COLO668 (cell line): ENCODE measurements around the gene PPP1CA.
A peak's percentile ranks its signal among the peaks of the same experiment; 100 is the strongest.

Source experiments
- DNase-seq: peaks from one replicate; lab custom pipeline; 2025; ENCODE audit not compliant: unreplicated experiment; lab: John Stamatoyannopoulos, UW

The PPP1CA gene

DNA sequence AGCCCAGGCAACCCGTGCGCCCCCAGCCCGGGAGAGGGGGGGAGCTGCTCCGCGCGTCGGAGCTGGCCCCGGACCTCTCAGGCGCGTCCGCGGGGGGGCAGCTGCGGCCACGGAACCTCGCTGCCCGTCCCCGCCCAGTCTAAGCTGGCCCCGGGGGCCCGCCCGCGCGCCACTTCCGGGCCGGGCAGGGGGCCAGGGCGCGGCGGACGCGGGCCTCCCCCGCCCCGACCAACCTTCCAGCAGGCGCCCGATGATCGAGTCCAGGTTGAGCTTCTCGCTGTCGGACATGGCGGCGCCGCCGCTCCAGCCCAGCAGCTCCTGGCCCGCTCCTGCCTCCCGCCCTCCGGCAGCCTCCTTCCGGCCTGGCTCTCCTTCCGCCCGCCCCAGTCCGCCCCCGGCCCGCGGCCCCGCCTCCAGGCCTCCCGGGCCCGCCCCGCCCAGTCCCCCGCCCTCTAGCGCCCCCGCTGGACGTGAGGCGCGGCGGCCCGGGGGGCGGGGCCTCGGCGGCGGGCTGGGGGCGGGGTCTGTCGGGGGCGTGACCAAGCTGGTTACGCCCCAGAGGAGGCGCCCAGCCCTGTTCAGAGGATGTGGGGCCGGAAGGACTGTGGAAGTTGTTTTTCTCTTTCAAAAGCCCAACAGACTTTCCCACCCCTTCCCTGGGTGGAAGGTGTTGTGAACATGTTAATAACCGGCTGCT lies at the start of gene PPP1CA:
Gene PPP1CA (minus strand): TSS at position 364 of the 697 bp plus-strand sequence. CDS start 76 bp downstream, at position 288.
- peak; percentile 93 for DNase-seq

DNA sequence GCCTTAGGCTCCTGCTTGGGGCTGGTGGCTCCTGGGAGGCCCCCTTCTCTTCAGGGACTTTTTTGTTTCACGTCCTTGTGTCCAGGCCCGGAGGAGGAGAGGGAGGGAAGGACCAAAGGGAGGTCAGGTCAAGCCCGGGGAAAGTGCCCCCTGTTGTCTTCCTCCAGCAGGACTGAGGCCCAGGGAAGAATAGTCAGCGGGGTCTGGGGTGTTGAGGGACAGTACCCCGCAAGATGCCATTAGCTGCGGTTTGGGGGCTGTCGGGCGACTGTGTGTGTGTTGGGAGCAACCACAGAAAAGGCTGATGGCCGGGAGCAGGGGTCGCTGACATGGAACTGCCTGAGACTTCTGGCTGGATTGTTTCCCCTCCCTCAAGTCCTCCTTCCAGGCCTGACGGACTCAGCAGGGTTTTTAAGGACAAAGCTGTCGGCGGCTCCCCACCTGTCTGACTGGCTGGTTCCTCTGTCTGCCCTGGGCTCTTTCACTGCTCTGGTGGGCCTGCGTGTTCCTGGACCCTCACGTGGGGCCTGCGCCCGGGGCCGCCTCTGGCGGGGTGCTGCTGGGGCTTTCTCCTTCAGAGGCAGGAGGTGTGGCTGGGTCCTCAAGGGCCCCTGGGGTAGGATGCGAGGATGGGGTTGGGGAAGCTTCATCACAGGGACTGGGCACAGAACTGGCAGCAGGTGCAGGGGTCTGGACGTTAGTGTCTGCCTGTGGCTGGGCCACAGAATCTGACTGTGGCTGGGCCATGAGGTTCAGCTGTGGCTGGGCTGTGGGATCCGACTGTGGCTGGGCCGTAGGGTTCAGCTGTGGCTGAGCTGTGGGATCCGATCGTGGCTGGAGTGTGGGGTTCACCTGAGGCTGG lies 49.4 kb upstream of the PPP1CA start:
- no peak for DNase-seq

DNA sequence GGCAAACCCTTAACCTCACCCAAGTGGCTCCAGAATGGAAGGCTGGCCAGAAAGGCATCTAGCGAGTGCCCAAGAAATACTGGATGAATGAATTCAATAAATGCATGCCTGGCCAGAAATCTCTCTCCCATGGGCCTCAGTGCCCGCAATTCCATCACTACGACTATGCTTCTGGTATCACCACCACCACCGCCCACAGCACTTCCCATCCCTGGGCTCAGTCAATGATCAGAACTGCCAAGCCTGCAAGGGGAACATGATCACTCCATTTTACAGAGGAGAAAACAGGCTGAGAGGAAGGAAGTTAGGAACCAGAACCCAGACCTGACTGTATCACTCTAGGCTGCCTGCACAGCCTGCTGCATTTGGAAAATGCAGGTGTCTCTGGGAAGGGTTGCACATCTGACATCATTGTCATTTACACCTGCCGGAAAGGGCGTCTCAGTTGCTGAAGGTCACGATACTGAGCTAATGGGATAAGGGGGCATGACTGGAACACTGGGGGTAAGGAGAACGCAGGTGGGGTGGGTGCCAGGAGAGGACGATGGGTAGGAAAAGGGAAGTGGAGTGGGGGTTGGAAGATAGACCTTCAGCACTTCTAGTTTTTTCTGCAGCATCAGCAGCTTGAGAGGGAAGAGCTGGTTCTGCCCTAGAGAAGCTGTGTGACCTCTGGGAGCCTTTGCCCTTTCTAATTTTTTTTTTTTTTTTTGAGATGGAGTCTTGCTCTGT lies 47.6 kb upstream of the PPP1CA start:
- DNase-seq = peak; percentile 66

DNA sequence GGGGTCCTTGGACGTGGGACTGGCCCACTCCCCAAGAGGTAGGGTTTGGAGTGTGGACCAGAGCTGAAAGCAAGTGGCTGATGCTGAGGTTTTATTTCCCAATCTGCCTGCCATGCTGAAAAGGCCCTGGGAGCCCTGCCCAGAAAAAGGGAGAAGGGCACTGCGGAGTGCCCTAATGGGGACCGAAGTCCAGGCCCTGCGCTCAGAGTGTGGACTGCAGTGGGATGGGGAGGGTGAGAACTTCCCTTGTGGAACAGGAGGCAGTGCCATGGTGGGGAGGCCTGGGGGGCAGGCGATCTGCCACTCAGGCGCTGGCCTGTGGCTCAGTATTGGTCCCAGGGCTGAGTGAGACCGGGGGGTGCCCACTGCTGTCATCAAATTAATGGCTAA lies 46.6 kb upstream of the PPP1CA start:
- DNase-seq = no peak

DNA sequence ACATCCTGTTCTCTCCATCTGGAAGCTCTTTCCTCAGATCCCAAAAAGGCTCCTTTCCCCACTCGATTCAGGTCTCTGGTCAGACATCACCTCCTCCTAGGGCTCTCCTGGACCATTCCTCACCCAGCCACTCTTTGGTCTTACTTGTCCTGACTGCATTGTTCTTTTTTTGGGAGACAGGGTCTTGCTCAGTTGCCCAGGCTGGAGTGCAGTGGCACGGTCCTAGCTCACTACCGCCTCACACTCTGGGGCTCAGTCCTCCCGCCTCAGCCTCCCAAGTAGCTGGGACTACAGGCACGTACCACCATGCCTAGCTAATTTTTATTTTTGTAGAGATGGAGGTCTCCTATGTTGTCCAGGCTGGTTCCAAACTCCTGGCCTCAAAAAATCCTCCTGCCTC lies 43.9 kb upstream of the PPP1CA start:
- no peak for DNase-seq

DNA sequence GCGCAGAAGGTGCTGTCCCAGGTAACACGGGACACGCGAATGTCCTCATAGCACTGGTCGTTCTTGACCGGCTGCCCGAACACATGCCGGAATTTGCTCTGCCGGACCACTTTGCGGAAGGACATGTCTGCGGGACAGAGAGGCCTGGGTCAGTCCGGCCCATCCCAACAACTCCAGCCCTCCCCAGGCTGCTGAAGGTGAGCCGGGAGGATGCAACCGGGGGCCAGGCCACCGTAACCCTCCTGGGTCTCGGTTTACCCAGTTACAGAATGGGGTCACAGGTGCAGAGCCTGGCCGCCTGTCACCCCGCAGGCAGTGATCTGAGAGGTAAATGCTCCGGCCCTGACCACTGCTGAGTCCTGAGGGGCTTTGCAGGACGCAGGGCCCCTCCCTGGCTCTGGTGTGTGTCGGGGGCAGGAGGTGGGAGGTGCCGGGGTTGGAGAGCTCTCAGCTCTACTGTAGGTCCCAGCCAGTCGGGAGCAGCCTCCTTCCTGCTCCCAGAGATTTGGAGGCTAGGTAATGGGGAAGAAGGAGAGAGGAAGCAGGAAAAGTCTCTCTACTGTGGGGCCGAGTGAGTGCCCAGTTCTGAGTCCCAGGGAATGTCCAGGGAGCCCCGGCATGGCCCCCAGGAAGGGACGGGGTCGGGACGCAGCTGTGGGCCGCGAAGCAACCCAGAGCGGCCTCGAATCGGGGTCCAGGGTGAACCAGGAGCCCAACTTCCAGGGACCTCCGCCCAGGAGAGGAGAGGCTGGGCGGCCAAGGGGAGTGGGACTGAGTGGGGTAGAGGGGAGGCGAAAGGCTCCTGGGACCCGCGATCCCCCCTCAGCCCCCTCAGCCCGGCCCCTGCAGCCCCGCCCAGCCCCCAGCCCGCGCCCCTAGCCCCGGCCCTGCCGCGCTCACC lies 41.1 kb upstream of the PPP1CA start:
- no peak for DNase-seq

DNA sequence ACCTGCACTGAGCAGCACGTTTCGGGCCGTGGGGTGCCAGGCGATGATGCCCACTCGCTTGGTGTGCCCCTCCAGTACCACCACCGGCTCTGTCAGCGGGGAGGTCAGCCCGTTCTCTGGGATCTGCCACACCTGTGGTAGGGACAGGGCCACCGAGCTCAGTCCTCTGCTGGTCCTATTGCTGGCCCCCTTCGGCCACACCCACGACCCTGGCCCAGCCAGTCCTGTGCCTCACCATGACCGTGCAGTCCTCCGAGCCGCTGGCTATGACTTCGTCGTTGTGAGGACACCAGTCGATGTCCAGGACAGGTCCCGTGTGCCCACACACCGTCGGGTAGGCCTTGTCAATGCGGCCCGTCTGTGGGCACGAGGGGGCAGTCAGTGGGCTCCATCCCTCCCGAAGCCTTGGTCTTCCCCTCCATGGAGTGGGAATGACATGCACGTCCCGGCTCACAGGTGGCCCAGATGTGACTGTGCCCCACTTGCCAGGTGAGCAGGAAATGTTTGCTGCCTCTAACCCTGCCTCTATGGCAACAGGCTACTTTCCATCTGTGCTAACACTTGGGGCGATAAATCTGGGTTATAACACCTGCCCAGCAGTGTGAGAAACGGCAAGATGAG lies 40.2 kb upstream of the PPP1CA start:
- DNase-seq = peak; percentile 51

DNA sequence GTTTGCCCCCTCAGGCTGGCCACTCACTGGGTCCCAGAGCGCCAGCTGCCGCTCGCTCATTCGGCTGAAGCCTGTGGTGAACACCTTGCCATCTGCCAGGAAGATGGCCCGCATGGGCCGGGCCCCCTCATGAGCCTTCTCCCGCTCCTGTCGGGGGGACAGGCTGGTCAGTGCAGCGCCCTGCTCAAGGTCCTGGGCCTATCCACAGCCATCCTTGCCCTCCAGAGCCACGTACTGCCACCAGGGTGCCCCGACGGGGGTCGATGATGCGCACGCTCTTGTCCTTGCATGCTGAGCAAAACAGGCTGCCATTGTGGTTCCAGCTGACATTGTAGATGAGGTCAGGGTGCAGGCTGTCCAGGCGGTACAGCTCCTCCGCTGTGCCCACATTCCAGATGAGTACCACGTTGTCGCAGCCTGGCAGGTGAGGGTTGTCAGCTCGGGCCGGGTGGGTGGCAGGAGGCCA lies 39.5 kb upstream of the PPP1CA start:
- DNase-seq = no peak

DNA sequence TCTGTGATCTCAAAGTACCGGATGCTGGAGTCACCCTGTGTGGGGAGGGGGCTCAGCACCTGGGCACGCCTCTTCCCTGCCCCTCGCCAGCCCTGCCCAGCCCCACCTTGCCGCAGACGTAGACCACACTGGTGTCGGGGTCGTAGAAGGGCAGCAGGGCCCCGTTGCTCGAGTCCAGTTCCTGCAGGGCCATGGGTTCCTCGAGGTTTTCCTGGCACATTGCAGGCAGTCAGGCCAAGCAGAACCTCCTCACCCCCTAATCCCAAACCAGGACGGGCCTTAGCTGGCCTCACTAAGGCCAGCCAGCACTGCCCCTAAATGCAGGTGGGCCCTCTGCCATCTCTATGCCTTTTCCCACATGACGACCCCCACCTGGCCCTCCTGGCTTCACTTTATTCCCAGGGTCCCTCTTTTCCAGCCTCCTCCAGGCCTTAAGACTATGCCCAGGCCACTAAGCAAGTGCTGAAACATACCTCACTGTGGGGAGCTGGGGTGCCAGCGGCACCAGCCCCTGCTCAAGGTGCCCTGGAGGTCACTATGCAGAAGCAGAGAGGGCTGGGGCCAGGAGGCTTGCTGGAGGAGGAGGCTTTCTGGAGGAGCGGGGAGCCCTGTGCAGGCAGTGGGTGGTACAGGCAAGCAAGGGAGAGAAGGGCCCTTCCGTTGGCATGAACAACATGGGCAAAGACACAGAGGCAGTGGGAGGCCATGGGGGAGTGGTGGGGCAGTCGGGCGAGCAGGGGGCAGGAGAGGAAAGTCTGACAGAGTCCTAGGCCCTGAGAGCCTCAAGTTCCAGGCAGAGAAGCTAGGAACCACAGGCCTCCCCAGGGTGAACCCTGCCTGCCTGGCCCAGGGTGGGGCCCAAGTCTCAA lies 38.8 kb upstream of the PPP1CA start:
- DNase-seq = no peak

DNA sequence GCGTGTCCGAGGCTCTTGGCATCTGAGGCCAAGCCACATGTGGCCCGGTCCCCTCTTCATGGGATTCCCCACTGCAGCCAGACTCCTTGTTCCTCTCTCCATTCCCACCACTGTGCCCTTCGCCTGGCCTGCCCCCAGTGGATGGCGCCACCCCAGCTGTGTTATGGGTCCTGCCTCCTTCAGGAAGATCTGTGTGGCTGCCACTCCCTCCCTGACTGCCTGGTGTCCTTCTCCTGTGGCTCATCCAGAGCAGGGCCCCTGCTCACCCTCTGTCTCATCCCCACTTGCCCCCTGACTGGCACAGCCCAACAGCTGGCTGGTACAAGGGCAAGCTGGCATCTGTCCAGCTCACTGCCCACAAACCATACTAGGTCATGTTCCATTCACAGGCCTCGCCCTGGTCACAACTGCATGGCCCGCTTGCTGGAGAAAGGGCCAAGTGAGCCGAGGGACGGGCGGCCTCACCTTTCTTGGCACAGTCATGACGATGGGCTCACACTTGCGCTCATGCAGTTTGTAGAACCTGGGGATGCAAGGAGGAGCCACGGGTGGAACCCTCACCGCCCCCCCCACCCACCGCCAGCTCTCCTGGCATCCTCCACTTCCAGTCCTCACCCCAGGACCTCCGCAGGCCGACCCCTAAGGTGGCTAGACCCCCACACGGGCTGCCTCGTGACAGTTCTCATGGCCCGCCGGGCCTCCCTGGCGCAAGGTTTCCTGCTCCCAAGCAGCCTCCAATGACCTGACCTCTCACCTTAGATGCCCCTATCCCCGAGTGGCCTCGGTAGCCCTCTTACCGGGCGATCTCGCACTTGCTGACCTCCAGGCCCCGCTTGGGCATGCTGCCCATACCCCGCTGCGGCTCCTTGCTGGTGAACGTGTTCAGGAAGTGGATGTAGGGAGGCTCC lies 37.9 kb upstream of the PPP1CA start:
- DNase-seq = peak; percentile 44

DNA sequence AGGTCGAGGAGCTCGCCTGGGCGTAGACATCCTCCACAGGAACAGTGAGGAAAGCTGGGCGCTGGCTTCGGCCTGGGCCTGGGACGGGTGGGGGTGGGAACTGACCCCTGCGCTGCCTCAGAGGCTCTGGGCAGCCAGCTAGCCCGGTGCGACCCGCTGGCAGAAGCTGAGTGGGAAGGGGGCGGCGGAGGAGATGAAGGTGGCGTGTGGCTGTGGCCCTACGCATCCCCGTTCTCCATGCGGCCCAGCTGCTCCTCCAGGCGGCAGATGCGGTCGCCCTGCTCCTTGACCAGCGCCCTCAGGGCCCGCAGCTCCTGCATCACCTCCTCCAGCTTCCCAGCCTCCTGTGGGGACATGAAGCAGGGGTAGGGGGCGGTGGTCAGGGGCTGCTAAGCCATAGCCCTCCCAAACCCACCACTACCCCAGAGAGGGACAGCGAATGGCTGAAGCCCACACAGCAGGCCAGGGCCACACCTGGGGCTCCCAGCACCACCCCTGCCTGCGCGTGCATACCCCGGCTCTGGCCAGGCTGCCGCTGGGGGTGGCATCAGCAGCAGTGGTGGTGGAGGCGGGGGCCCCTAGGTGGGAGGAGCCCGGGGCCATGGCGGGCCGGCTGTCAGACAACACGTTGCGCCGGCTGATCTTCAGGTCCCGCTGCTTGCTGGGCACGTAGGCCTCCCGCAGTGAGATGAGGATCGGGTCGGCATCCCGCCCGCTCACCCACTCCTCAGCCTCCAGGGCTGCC lies 36.7 kb upstream of the PPP1CA start:
- DNase-seq = no peak

DNA sequence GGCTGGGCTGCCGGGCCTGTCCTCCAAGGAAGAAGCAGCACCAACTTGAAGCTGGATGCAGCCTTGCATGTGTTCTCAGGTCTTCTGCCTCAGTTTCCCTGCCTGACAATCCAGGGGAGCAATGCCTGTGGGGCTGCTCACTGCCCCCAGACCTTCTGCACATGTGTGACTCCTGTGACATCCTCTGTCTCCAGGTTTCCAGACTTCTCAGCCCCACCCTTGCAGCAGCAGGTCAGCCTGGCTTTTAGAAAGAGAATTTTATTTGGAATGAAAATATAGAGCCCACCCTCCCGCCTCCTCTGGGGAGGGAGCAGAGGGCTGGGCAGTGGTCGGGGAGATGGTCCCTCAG lies 36.1 kb upstream of the PPP1CA start:
- no peak for DNase-seq

DNA sequence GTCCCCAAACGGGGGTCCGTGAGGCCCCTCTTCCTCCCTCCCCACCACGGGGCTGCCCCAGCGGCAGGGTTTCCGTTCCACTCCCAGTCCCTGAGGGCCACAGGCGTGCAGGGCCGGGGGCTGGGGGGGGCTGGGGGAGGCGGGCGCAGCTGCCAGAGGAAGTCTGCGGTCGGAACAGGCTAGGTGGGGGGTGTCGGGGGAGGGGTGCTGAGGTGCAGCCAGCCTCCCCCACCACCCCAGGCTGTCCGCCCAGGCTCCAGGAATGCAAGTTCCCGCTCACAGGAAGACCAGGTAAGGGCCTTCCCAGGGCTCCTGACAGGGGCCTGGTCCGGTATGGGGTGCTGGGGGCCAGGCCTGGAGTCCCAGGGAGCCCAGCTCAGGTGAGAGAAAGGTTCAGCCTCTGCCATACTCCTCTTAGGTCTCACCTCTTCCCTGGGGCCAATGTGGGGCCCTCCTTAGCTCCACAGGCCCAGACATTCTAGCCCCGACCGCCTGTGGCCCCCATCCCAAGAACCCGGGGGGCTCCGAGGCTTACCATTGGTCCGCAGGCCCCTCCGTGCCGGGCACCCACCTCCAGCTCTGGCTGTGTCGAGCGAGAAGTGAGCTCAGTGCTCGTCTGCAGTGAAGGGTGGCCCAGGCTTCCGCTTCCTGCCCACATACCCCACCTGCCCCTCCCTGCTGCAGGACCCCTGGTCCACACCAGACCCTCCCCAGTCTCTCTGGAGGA lies 35.6 kb upstream of the PPP1CA start, which contains the start of gene PTPRCAP:
Gene PTPRCAP (minus strand): TSS at position 601 of the 727 bp plus-strand sequence. CDS start 63 bp downstream, at position 538.
- DNase-seq = no peak

DNA sequence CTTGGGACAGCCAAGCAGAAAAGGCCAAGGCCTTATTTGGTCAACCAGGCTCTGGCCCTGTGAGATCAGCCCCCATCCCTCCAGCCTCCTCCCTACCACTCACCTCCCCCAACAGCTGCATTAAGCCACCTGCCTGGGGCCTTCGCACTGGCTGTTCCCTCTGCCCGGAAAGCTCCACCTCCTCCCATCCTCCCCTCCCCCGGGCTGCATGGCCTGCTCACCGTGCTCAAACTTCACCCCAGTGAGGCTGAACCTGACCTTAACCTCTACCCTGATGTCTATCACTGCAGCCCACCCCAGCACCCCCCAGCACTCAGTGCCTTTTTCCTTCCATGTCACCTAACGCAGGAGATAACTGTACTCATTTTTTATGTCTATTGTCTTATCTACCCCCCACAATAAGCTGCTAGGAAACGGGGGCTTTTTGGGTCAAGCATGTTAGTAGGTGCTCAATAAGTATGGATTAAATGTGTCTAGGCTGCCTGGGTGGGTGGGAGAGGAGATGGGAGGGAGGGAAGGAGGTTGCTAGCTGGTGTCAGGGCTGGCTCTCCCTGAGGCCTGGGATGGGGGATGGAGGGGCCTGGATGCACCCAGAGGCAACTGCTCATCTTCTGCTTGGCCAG lies 34.9 kb upstream of the PPP1CA start:
- peak; percentile 37 for DNase-seq

DNA sequence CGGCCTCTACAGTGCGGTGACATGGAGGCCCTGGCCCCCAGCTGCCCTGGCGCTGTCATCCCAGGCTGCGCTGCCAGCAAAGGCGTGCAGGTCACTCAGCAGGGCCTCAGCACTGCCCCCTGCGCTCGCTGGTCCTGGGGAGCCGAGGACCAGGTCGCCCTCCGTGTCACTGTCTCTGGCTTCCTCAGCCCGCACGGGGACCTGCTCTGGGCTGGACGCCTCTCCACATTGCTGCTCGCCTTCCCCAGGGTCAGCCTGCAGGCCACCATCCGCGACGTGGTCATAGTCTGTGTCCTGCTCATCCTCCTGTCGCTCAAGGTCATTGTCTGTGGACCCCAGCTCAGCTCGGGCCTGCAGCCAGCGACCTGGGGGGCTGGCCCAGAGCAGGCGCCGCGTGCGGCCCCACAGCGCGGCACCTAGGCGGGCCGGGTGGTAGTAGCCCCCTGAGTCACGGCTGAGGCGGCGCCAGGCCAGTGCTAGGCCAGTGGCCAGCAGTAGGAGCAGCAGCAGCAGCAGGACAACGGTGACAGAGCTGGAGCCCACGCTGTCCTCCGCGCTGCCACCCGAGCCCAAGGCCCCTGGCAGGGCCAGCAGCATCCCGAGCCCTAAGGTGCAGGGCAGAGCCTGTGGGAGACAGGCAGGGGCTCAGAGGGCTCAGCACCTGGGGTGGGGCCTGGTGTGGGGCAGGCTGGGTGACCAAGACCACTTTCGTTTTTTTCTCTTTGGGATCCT lies 34.2 kb upstream of the PPP1CA start:
- DNase-seq = no peak
